HEK293 (cell line): ENCODE results near the gene SYT14.

Source experiments
- KLF1 ChIP-seq: fragments of 450-650 bp; formaldehyde crosslinking; IDR thresholded peaks from 2 replicates; pipeline ENCODE4 v1.5.1; 2016; ENCODE audit warnings: missing biosample characterization, missing genetic modification characterization
- PRDM10 ChIP-seq: fragments of 450-650 bp; formaldehyde crosslinking; IDR thresholded peaks from 2 replicates; pipeline ENCODE4 v1.5.1; 2016; ENCODE audit warnings: missing biosample characterization, missing genetic modification characterization
- ZNF48 ChIP-seq: fragments of 450-650 bp; formaldehyde crosslinking; IDR thresholded peaks from 2 replicates; pipeline ENCODE4 v1.5.1; 2016; ENCODE audit warnings: missing biosample characterization, missing genetic modification characterization
- ZNF701 ChIP-seq: fragments of 450-650 bp; formaldehyde crosslinking; IDR thresholded peaks from 2 replicates; pipeline ENCODE4 v1.5.1; 2016; ENCODE audit warnings: missing biosample characterization, missing genetic modification characterization
- TF ChIP-seq, protein P1 (sequence below): fragments of 450-650 bp; formaldehyde crosslinking; IDR thresholded peaks from 2 replicates; pipeline ENCODE4 v1.5.1; 2016; ENCODE audit warnings: missing biosample characterization, missing genetic modification characterization

DNA sequence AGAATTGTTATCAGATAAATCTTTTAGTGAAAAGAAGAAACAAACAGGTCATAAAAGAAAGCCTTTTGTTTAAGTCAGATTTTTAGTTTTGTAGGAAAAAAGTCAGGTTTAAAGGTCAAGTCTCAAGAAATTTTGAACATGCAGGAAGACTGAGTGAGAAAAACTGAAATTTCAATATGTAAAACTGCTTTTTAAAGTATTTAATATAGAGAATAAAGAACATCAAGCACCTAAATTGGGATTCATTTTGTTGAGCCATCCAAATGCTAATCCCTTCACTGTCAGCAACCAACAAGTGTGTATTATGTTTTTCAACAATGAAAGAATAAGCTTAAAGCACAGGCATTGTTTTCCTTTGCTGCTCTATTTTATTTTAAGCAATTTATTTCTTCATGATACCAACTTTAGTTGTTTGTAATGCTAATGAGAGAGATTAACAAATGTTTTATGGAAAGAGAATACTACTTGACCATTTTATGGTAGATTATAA is 179.7 kb downstream of the SYT14 start:
- TF ChIP-seq, protein P1, sequence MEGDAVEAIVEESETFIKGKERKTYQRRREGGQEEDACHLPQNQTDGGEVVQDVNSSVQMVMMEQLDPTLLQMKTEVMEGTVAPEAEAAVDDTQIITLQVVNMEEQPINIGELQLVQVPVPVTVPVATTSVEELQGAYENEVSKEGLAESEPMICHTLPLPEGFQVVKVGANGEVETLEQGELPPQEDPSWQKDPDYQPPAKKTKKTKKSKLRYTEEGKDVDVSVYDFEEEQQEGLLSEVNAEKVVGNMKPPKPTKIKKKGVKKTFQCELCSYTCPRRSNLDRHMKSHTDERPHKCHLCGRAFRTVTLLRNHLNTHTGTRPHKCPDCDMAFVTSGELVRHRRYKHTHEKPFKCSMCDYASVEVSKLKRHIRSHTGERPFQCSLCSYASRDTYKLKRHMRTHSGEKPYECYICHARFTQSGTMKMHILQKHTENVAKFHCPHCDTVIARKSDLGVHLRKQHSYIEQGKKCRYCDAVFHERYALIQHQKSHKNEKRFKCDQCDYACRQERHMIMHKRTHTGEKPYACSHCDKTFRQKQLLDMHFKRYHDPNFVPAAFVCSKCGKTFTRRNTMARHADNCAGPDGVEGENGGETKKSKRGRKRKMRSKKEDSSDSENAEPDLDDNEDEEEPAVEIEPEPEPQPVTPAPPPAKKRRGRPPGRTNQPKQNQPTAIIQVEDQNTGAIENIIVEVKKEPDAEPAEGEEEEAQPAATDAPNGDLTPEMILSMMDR (tag by site-specific recombination): no peak
- TF ChIP-seq ZNF701 (tag by site-specific recombination) (no peak), ZNF48 (tag by site-specific recombination) (no peak), PRDM10 (tag by site-specific recombination) (no peak), KLF1 (no peak)
